Measurements from ENCODE around the gene NOL9. TPM values are rescaled to one million over a fixed set of nuclear protein-coding genes. Genes with fewer than 3 reads are reported as not detected.

Gene NOL9
- total and polyA plus RNA-seq, 10 of the 15 experiments (the other 5 are each of a cell fraction or from before 2014, with no cell fraction given), result 3.9 to 35.9 (median 23.0) TPM

DNA sequence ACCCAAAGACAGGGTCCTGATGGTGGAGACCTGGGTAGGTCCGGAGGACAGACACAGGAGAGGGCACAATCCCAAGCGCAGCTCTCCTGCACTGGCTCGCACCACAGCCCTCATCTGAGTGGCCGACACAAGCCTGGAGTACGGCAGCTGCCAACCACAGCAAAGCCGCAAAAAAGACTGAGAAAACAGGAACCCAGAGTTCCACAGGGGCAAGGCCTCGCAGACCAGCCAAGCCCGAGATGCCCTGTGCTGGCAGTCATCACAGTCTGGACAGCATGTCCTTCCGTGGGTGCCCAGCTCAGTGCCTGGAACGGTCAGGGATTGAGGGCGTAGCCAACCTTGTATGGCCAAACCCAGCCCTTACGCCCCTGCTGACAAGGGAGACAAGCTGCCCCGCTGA lies 36.9 kb upstream of the NOL9 start:
- POLR2A ChIA-PET, result no interaction called here
- Histone ChIP-seq H3K36me3 (ENCODE audit: control insufficient read depth in 2 of 2, insufficient read depth in 2 of 2, low read length in 1 of 2) (peaks cover 15 to 25% of the 10 kb centered on the region in 2 experiments), H3K9ac (ENCODE audit: control insufficient read depth, insufficient read depth, low read length) (no peak overlapping the region), H3K4me3 (no peak overlapping the region), H3K9me3 (replicated peaks; ENCODE audit: control insufficient read depth, insufficient read depth, low read length) (no peaks in the 10 kb centered on the region), H2AFZ (ENCODE audit: control insufficient read depth, low read depth, low read length) (no peak overlapping the region), H3K4me2 (ENCODE audit: control insufficient read depth, insufficient read depth) (no peak overlapping the region), H3K27ac (ENCODE audit: control insufficient read depth, insufficient read depth) (no peak overlapping the region), H3K27me3 (replicated peaks in 1 of 2; ENCODE audit: control insufficient read depth in 2 of 2, insufficient read depth in 2 of 2, low read length in 1 of 2) (no peaks in the 10 kb centered on the region), H3K4me1 (ENCODE audit: control insufficient read depth, insufficient read depth, low read length) (no peaks in the 10 kb centered on the region), H4K20me1 (ENCODE audit: control insufficient read depth, insufficient read depth) (no peaks in the 10 kb centered on the region), H3K79me2 (ENCODE audit: control insufficient read depth, insufficient read depth, low read length) (no peaks in the 10 kb centered on the region)
- peak; percentile 45 for ATAC-seq
- BruUV-seq (replicated peaks), result no TSS peak
- intact Hi-C loops (cut with micrococcal nuclease; ENCODE audit: unreplicated experiment) (no loop called here), in situ Hi-C loops (cut with MboI) (no loop called here)
- DNase-seq (ENCODE audit: low read depth, low spot score), result no peak
- FAIRE-seq, result no peak
- TF ChIP-seq HDAC2 (IDR thresholded peaks at IDR 0.05) (no peak), CHD2 (IDR thresholded peaks at IDR 0.05; ENCODE audit: borderline replicate concordance, low read depth, low read length) (no peak), NFIC (IDR thresholded peaks at IDR 0.05; ENCODE audit: low read depth, low read length) (no peak), POLR2AphosphoS2 (IDR thresholded peaks at IDR 0.05; ENCODE audit: low read depth, low read length) (0 out of 2 replicates have a peak, but pooled peaks have one; percentile 21), PML (IDR thresholded peaks at IDR 0.05; ENCODE audit: low read length) (no peak), SPI1 (IDR thresholded peaks at IDR 0.05; ENCODE audit: borderline replicate concordance, insufficient read depth, low read depth, low read length) (peak; percentile 25; the same call in 1 of the 2 replicates), YY1 (IDR thresholded peaks at IDR 0.05; ENCODE audit: low read depth, low read length) (no peak), GATAD2B (conservative IDR thresholded peaks at IDR 0.05; ENCODE audit: low read depth) (no peak), TCF7 (IDR thresholded peaks at IDR 0.05; ENCODE audit: borderline replicate concordance) (no peak), PAX8 (IDR thresholded peaks at IDR 0.05) (no peak), NR2C2 (IDR thresholded peaks at IDR 0.05; ENCODE audit: borderline replicate concordance, control insufficient read depth, insufficient read length, low read depth) (no peak), JUND (IDR thresholded peaks at IDR 0.05; ENCODE audit: low read depth, low read length) (no peak)
- TF ChIP-seq, protein P1, sequence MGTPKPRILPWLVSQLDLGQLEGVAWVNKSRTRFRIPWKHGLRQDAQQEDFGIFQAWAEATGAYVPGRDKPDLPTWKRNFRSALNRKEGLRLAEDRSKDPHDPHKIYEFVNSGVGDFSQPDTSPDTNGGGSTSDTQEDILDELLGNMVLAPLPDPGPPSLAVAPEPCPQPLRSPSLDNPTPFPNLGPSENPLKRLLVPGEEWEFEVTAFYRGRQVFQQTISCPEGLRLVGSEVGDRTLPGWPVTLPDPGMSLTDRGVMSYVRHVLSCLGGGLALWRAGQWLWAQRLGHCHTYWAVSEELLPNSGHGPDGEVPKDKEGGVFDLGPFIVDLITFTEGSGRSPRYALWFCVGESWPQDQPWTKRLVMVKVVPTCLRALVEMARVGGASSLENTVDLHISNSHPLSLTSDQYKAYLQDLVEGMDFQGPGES (IDR thresholded peaks at IDR 0.05), result no peak
- TF ChIP-seq, protein P2, sequence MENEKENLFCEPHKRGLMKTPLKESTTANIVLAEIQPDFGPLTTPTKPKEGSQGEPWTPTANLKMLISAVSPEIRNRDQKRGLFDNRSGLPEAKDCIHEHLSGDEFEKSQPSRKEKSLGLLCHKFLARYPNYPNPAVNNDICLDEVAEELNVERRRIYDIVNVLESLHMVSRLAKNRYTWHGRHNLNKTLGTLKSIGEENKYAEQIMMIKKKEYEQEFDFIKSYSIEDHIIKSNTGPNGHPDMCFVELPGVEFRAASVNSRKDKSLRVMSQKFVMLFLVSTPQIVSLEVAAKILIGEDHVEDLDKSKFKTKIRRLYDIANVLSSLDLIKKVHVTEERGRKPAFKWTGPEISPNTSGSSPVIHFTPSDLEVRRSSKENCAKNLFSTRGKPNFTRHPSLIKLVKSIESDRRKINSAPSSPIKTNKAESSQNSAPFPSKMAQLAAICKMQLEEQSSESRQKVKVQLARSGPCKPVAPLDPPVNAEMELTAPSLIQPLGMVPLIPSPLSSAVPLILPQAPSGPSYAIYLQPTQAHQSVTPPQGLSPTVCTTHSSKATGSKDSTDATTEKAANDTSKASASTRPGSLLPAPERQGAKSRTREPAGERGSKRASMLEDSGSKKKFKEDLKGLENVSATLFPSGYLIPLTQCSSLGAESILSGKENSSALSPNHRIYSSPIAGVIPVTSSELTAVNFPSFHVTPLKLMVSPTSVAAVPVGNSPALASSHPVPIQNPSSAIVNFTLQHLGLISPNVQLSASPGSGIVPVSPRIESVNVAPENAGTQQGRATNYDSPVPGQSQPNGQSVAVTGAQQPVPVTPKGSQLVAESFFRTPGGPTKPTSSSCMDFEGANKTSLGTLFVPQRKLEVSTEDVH (IDR thresholded peaks at IDR 0.05; ENCODE audit: low read depth, partially characterized antibody), result no peak
- SMC1A ChIA-PET (ENCODE audit: uncharacterized antibody, unreplicated experiment), result no interaction called here
- 79% methylated on average over 13 of the region's 13 CpGs for WGBS (ENCODE audit: insufficient coverage, insufficient replicate concordance, low lambda C conversion rate, missing lambda C conversion rate)
- RAD21 ChIA-PET (ENCODE audit: unreplicated experiment), result no interaction called here
- CTCF ChIA-PET, result interaction anchor here (0.5 kb wide), 1 partner anchor 43 kb away, joined by 3 read pairs; no protein-coding TSS in a partner anchor
